SH-SY5Y (cell line): ENCODE data around the gene EFCAB8.

ENCODE experiments used
- GATA2 ChIP-seq: IDR thresholded peaks from 2 replicates; pipeline ENCODE4 v1.6.1; 2011; ENCODE audit warnings: mild to moderate bottlenecking, low read depth, low read length
- GATA3 ChIP-seq: IDR thresholded peaks from 2 replicates; pipeline ENCODE4 v1.6.1; 2011; ENCODE audit warnings: low read depth, mild to moderate bottlenecking, low read length, moderate library complexity

- no peak for TF ChIP-seq GATA2
- no peak for TF ChIP-seq GATA3
These were observed 34.7 kb downstream of the EFCAB8 start for GRCh38 chr20:32893263-32894025.
